ENCODE results near the gene SLC32A1.

GRCh38 chr20:38725148-38725901 lies 1.0 kb downstream of the SLC32A1 start:
- TF ChIP-seq EZH2 (IDR thresholded peaks at IDR 0.05; ENCODE audit: low read length, missing control alignments) (peak; percentile 35), CTCF (conservative IDR thresholded peaks at IDR 0.05 in 1 of 2, IDR thresholded peaks at IDR 0.05 in 1 of 2; ENCODE audit: low read depth in 1 of 2, low read length in 2 of 2) (no peak)

Data from fibroblast of lung (primary cell).